Fibroblast of skin of back (primary cell): ENCODE data around the gene ARG2. TPM values are rescaled to one million over a fixed set of nuclear protein-coding genes. Genes with fewer than 3 reads are reported as not detected.

ENCODE experiments used
- DNase-seq: peaks from one replicate; pipeline ENCODE4 v3.0.0-alpha.2; 2013
- polyA plus RNA-seq, 2 experiments: library from polyadenylated mRNA; unstranded; fragments of 120-200 nt; gene quantifications; one replicate each; pipeline ENCODE4 v1.2.1, GENCODE V29; 2013; ENCODE audit not compliant: insufficient read length in 2 of 2

The ARG2 gene
- 11.0 TPM for polyA plus RNA-seq (2013, experiment 1 of 2; ENCODE audit: insufficient read length)
- 9.9 TPM for polyA plus RNA-seq (2013, experiment 2 of 2; ENCODE audit: insufficient read length)

- DNase-seq, result peak; percentile 89
These were observed at the start of gene ARG2 for GRCh38 chr14:67619446-67620216. Gene ARG2, plus strand, starts transcription at chr14:67619920. Its CDS starts 58 bp downstream, at chr14:67619978.

GRCh38 chr14:67570453-67570852 lies 49.3 kb upstream of the ARG2 start:
- DNase-seq, result no peak

GRCh38 chr14:67571275-67571990 lies 48.3 kb upstream of the ARG2 start:
- DNase-seq, result peak; percentile 52

DNA sequence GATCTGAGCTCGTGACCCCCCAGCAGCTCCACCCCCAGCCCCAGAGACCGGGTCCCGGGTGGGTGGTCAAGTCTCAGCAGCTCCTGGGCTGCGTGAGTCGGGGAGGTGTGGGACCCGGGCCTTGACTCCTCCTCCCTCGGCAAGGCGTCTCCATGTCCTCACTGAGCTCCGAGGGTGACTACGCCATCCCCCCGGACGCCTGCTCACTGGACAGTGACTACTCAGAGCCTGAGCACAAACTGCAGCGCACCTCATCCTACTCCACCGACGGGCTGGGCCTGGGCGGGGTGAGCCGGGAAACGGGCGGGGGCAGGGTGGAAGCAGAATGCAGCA lies 47.8 kb upstream of the ARG2 start:
- no peak for DNase-seq

DNA sequence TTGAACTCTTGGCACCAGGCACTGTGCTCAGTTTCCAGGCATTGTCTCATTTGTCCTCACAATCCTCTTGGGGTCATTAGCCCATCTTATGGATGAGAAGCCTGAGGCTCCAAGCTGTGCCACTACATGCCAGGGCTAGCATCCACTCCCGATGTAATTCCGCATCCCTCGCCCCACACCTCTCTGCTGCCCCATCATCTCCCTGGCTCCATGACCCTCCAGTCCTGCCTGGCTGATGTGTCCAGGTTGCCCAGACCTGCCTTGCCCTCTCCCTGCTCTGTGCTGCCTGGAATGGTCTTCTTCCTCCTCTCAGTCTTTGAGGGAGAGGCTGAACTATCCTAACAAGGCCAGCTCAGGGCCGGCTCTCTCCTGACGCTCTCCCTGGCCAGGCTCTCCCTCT lies 47.1 kb upstream of the ARG2 start:
- no peak for DNase-seq

DNA sequence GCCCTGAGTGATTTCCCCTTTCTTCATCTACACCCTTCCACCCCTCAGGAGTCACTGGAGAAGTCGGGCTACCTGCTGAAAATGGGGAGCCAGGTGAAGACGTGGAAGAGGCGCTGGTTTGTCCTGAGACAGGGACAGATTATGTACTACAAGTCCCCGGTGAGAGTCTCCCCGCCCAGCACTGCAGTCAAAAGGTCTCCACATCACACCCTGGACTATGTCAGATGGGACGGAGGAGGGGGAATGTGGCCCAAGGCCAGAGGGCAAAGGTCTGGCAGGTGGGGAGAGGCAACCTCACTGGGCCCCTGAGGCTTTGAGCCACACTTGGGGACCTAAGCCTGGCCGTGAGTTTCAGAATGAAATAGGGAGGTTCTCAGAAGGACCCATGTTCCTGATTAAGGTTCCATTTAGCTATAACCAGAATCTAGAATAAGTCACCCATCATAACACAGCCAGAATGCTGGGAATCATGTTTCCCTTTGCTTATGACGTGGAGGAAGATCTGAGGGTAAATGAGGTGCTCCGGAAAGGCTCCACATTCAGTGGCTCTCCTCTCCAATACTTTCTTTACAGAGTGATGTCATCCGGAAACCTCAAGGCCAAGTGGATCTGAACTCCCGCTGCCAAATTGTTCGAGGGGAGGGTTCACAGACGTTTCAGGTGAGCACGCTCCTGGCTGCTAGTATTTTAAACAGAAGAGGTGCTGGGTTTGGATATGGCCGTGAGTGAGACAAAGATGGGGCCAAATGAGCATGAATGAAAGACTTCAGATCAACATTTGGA lies 46.3 kb upstream of the ARG2 start:
- DNase-seq, result no peak

GRCh38 chr14:67574156-67574555 lies 45.6 kb upstream of the ARG2 start:
- no peak for DNase-seq

DNA sequence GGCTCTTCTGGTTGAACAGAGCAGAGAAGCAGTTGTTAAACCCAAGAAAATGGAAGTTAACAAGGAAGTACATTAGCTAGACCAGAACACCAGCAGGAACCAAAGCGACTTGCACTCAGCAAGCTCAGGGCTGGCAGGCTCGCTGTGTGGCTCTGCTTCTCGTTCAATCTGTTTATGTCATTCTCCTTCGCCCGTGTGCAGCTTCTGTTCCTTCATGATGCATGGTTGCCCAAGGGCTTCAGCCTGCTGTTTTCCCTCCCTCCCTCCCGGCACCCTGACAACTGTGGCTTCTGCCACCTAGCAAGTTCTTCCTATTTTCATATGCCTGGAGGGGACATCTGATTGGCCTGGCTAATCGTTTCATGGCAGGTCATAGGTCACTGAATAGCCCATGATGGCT lies 44.9 kb upstream of the ARG2 start:
- no peak for DNase-seq

DNA sequence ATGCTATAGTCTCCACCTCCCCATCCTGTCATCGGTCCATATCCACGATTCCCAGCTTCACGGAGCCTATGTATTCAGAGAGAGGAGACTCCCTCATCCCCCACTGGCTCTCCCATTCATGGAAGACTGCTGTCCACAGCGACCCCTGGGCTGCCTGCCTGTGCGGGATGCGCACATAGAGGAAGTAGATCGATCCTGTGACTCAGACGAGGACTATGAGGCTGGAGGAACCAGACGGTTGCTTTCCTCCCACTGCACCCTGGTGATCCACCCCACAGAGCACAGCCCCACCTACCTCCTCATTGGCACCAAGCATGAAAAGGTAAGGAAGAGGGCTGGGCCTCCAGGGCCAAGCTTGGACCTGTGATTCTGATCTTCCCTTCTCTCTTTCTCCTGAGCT lies 44.0 kb upstream of the ARG2 start:
- DNase-seq, result peak; percentile 3

- no peak for DNase-seq
These were observed 43.3 kb upstream of the ARG2 start for GRCh38 chr14:67576216-67576955.

DNA sequence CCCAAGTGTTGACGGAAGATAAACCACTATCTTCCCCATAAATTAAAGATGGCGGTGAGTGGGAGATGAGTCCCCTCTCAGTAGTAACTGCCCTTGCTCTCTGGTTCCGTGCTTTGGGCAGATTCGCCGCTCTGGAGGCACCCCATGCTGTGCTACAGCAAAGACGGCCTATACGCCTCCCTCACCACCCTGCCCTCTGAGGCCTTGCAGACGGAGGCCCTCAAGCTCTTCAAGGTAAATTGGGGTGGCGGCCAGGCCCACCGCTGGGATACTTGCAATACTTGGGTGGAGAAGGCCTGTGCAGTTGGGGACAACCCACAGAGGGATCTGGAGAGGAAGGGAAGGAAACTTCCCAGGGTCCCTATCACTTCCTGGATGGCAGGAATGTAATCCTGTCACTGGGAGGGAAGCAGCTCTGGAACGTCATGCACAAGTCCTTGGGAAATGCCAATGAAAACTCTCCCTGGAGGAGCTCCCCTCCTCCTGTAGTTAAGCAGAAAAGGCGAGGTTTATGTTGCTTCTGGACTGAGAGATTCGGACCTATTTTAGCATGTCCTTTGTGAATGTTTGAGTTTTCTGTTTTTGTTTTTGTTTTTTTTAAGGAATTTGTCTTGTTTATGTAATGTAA lies 42.4 kb upstream of the ARG2 start:
- no peak for DNase-seq

DNA sequence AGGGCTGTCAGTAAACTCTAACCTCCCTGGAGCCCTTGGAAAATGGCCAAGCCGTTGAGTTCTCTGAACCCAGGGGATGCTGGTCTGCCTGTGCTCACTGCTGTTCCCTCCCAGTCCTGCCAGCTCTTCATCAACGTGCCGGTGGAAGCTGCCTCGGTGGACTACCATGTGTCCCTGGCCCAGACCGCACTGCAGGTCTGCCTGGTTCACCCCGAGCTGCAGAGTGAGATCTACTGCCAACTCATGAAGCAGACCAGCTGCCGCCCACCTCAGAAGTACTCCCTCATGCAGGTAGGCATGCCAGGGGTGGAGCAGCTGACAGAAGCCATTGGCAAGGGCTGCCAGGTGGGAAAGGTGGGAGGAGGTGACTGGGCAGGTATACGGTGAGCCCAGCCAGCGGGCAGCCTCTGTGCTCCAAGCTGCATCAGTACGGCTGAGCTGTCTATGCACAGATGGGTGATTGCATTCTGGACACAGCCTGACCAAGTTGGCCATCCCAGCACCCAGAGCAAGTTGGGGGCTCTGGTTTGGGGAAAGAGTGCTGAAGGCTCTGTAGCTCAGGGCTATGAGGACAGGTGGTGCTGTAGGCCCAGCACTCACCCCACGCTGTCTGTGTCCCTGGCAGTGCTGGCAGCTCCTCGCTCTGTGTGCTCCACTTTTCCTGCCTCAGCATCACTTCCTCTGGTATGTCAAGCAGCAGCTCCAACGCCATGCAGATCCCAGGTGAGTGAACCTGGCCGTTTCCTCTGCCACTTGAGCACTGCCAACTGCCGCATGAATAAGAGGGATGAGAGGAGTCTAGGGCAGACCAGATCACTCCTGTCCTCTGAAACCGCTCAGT lies 41.6 kb upstream of the ARG2 start:
- DNase-seq, result no peak

GRCh38 chr14:67579040-67579439 lies 40.7 kb upstream of the ARG2 start:
- no peak for DNase-seq

DNA sequence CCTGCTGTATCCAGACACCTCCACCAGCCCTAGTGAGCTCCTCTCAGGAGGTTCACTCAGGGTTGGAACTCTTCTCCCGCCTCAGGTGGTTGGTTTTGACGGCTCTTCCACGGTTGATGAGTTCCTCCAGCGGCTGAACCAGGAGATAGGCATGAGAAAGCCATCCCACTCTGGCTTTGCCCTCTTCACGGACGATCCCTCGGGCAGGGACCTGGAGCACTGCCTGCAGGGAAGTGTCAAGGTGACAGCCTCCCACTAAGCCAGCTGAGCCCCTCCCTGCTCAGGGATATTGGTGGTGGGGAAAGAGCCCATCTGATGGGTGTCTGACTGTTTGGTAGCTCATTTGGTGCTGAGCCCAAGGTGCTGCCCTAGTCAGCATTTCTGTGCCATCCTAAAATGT lies 40.1 kb upstream of the ARG2 start:
- DNase-seq, result no peak

DNA sequence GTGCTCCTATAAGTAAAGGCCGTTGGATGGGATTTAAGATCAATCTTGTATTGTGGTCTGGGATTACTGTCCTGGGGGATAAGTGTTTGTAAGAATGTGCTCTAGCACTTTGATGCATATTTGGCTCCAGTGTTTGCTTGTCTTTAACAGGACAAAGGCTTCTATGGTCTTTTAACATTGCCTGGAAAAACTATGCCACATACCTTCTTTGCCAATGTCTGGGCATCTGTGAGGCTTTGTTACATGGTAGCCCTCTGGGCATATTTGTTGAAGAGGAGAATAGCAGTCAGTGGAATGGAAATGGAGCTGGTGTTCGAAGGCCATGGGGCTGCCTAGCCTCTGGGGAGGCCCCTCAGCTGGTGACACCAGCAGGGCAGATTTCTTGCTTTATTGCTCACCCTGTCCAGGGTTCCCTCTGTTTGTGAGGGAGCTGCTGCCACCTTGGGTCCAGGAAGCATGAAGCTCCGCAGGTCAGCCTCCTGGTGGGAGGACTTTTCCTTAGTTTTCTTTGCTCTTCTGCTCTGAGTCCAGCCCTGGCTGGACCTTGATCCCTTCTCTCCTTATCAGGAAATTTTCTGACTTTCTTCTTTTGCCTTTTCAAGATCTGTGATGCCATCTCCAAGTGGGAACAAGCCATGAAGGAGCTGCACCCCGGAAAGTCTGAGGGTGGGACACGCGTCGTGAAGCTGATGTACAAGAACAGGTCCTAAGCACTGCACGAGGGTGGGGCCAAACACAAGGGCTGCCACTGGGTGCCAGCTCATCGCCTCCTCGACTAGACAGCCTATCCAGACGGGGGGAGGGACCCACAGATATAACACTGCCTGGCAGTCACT lies 39.2 kb upstream of the ARG2 start:
- no peak for DNase-seq

DNA sequence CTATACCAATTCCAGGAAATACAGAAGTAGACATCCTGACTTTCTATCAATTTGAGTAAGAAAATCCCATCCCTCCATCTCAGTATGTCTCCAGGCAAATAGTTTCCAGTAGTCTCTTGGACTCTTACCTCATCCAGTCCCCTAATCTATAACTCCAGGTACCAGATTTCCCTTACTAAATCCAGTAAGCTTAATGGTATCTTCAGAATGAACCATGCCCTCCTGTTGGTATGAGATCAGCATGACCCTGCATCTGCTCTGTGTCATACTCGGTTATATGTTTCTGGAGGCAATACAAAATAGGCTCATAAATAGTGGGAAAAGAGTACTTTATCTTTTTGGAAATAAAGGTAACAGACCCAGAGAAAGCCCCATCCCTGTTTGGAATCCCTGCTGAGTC lies 38.1 kb upstream of the ARG2 start:
- DNase-seq, result no peak

DNA sequence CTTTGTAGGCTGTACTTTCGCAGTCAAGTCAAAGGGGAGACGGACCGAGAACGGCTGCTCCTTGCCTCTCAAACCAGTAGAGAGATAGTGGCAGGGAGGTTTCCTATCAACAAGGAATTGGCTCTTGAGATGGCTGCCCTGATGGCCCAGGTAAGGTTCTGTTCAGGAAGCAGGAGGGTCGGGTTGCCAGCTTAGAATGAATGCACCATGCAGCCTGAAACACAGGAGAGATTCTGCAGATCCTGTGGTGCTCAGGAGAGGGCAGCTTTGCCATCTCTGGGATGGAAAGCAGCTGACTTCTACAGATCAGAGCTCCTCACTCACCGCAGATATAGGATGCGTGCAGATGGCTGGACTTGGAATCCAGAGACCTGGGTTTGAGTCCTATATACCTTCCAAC lies 37.7 kb upstream of the ARG2 start:
- DNase-seq, result no peak

DNA sequence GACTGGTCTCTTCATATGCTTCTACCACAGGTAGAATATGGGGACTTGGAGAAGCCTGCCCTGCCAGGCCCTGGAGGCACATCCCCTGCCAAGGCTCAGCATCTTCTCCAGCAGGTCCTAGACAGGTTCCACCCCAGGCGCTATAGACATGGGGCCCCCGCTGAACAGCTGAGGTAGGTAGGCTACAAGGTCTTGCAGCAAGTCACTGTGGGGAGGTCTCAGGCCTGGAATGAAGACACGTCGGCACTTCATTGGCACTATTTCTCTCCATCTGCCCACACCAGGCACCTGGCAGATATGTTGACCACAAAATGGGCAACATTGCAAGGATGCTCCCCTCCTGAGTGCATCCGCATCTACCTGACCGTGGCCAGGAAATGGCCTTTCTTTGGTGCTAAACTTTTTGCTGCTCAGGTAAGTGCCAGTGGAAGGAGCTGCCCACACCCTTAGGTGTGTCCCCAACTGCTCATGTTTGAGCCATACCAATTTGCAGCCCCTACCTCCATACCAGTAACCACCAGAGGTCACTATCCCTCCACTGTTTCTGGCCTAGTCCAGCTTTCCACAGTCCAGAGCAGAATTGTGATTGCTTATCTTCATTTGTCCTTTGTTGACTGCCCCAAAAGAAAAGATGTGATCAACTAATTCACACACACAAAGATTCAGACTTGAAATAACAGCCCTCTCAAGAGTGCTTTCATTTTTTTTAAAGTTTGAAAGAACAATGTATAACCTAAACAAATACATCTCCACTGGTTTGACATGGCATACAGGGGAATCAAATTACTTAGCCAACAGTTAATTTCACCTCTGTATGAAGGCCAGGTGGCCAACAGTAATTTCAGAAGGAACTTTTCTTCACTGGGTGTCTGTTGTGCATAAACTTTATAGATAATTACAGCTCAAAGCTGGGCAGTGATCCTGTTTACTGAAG lies 35.7 kb upstream of the ARG2 start:
- peak; percentile 35 for DNase-seq

- DNase-seq, result peak; percentile 3
These were observed 34.7 kb upstream of the ARG2 start for GRCh38 chr14:67584978-67585377.
